HepG2 (cell line): Measurements from ENCODE around the gene SLC35B1. TPM values are rescaled to one million over a fixed set of nuclear protein-coding genes. Genes with fewer than 3 reads are reported as not detected.

Experiments
- ATM ChIP-seq: fragments of 450-650 bp; IDR thresholded peaks from 2 replicates; pipeline ENCODE4 v1.7.1; 2017; ENCODE audit warnings: mild to moderate bottlenecking, borderline replicate concordance
- CCAR2 ChIP-seq: fragments of 200-400 bp; formaldehyde crosslinking; optimal IDR thresholded peaks from 2 replicates; pipeline ENCODE3; 2018; ENCODE audit warnings: low read depth, mild to moderate bottlenecking, low read length, moderate library complexity
- CEBPB ChIP-seq: IDR thresholded peaks from 2 replicates; pipeline ENCODE4 v1.6.1; 2011; ENCODE audit warnings: low read depth, low read length, improper control_type of control experiment, borderline replicate concordance
- GATA4 ChIP-seq: sonication (generic); IDR thresholded peaks from 2 replicates; pipeline ENCODE4 v1.6.1; 2016; ENCODE audit warnings: antibody characterized with exemption, low read depth, borderline replicate concordance
- GTF2F1 ChIP-seq: fragments of 150-350 bp; IDR thresholded peaks from 2 replicates; pipeline ENCODE4 v1.6.1; 2014; ENCODE audit warnings: low read length
- MAZ ChIP-seq, 2 experiments: sonication (generic) in 1 of 2; formaldehyde crosslinking in 1 of 2; IDR thresholded peaks; 2 replicates each; pipeline versions ENCODE4 v1.5.0 to v1.6.1; 2012 to 2020; ENCODE audit warnings: low read depth in 2 of 2, mild to moderate bottlenecking in 2 of 2, borderline replicate concordance in 1 of 2, improper control_type of control experiment in 1 of 2, low read length in 1 of 2, missing genetic modification reagents in 1 of 2, moderate library complexity in 1 of 2
- MTA1 ChIP-seq: sonication (generic); formaldehyde crosslinking; IDR thresholded peaks from 2 replicates; pipeline ENCODE4 v1.4.0; 2020; ENCODE audit warnings: missing genetic modification reagents, mild to moderate bottlenecking, borderline replicate concordance
- RFX5 ChIP-seq: IDR thresholded peaks from 2 replicates; pipeline ENCODE4 v1.6.1; 2011; ENCODE audit warnings: low read depth, low read length, improper control_type of control experiment
- SMAD1 ChIP-seq: sonication (generic); formaldehyde crosslinking; IDR thresholded peaks from 2 replicates; pipeline ENCODE4 v1.4.0; 2020; ENCODE audit warnings: missing genetic modification reagents, low read depth, mild to moderate bottlenecking, borderline replicate concordance
- ZNF17 ChIP-seq: sonication (generic); formaldehyde crosslinking; IDR thresholded peaks from 2 replicates; pipeline ENCODE4 v1.5.0; 2020; ENCODE audit warnings: mild to moderate bottlenecking, missing genetic modification reagents
- ZNF256 ChIP-seq: sonication (generic); formaldehyde crosslinking; conservative IDR thresholded peaks from 2 replicates; pipeline ENCODE4 v1.4.0; 2020; ENCODE audit warnings: missing genetic modification reagents
- ZNF501 ChIP-seq: sonication (generic); formaldehyde crosslinking; IDR thresholded peaks from 2 replicates; pipeline ENCODE4 v1.5.1; 2020; ENCODE audit warnings: mild to moderate bottlenecking, moderate library complexity, missing genetic modification reagents
- ZNF615 ChIP-seq: sonication (generic); formaldehyde crosslinking; IDR thresholded peaks from 2 replicates; pipeline ENCODE4 v1.5.0; 2020; ENCODE audit warnings: mild to moderate bottlenecking, missing genetic modification reagents, borderline replicate concordance
- polyA plus RNA-seq, 8 experiments: library from polyadenylated mRNA; depleted of rRNA in 3 of 8; stranded (reverse) in 7 of 8; unstranded in 1 of 8; fragments of >200 nt; fragmentation: Illumina TruSeq in 4 of 8; extraction: Trizol in 4 of 8; gene quantifications; 2 replicates each; pipeline versions ENCODE4 v1.2.1 to v1.2.3, GENCODE V29; 2011 to 2016; ENCODE audit warnings: low read depth in 4 of 8, missing spikeins in 1 of 8, mixed read lengths in 1 of 8; ENCODE audit not compliant: insufficient read depth in 1 of 8
- total RNA-seq, 5 experiments: library from RNA; depleted of rRNA; stranded (reverse); fragments of >200 nt; fragmentation: Illumina TruSeq; extraction: Trizol; gene quantifications; 2 replicates each; pipeline ENCODE4 v1.2.3, GENCODE V29; 2016; ENCODE audit warnings: low read depth in 1 of 5
- TF ChIP-seq, protein P1 (sequence below): sonication (generic); formaldehyde crosslinking; IDR thresholded peaks from 2 replicates; pipeline ENCODE4 v1.4.0; 2020; ENCODE audit warnings: mild to moderate bottlenecking, missing genetic modification reagents
- TF ChIP-seq, protein P2 (sequence below): sonication (generic); formaldehyde crosslinking; IDR thresholded peaks from 2 replicates; pipeline ENCODE4 v1.8.0; 2022; ENCODE audit warnings: mild to moderate bottlenecking, missing genetic modification reagents, moderate library complexity
- TF ChIP-seq, protein P3 (sequence below): sonication (generic); formaldehyde crosslinking; IDR thresholded peaks from 2 replicates; pipeline ENCODE4 v1.5.1; 2020; ENCODE audit warnings: missing genetic modification reagents, mild to moderate bottlenecking, borderline replicate concordance
- TF ChIP-seq, protein P4 (sequence below): sonication (generic); formaldehyde crosslinking; IDR thresholded peaks from 2 replicates; pipeline ENCODE4 v1.5.0; 2020; ENCODE audit warnings: missing genetic modification reagents

SLC35B1 gene
- total and polyA plus RNA-seq, 2 of the 13 experiments (the other 11 are each of a cell fraction or from before 2014, with no cell fraction given) = 99.6 to 113 TPM

DNA sequence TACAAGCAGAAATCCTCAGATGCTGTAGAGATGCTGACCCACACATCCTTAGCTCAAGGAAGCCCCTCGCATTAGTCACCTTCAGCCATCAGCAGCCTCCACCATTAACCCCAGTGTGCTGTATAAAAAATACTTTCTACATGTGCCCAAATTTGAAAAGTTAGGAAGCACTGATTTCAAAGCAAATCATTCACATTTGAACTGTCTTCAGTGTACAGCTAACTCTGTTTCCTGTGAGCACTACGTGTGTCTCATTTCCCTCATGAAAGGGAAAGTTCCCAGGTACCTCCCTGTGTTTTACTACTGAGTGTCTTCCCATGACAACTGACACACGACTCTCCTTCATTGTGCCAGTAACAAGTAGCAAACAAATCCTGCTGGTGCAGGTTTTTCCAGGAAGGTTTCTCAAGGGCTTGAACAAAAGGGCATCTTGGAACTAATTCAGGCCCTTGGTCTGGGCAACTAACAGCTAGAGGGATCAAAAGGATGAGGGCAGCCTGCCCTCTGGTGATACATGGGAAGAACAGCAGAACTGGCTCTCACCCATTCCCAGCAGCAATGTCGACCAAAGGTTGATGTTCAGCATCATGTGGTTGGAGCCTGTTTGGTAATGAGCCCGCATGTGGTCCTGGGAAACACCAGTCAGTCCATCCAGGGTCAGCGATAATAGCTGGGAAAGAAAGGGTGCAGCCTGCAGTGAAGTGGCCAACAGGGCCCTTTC lies 4.0 kb downstream of the SLC35B1 start (continued):
- TF ChIP-seq, protein P1, sequence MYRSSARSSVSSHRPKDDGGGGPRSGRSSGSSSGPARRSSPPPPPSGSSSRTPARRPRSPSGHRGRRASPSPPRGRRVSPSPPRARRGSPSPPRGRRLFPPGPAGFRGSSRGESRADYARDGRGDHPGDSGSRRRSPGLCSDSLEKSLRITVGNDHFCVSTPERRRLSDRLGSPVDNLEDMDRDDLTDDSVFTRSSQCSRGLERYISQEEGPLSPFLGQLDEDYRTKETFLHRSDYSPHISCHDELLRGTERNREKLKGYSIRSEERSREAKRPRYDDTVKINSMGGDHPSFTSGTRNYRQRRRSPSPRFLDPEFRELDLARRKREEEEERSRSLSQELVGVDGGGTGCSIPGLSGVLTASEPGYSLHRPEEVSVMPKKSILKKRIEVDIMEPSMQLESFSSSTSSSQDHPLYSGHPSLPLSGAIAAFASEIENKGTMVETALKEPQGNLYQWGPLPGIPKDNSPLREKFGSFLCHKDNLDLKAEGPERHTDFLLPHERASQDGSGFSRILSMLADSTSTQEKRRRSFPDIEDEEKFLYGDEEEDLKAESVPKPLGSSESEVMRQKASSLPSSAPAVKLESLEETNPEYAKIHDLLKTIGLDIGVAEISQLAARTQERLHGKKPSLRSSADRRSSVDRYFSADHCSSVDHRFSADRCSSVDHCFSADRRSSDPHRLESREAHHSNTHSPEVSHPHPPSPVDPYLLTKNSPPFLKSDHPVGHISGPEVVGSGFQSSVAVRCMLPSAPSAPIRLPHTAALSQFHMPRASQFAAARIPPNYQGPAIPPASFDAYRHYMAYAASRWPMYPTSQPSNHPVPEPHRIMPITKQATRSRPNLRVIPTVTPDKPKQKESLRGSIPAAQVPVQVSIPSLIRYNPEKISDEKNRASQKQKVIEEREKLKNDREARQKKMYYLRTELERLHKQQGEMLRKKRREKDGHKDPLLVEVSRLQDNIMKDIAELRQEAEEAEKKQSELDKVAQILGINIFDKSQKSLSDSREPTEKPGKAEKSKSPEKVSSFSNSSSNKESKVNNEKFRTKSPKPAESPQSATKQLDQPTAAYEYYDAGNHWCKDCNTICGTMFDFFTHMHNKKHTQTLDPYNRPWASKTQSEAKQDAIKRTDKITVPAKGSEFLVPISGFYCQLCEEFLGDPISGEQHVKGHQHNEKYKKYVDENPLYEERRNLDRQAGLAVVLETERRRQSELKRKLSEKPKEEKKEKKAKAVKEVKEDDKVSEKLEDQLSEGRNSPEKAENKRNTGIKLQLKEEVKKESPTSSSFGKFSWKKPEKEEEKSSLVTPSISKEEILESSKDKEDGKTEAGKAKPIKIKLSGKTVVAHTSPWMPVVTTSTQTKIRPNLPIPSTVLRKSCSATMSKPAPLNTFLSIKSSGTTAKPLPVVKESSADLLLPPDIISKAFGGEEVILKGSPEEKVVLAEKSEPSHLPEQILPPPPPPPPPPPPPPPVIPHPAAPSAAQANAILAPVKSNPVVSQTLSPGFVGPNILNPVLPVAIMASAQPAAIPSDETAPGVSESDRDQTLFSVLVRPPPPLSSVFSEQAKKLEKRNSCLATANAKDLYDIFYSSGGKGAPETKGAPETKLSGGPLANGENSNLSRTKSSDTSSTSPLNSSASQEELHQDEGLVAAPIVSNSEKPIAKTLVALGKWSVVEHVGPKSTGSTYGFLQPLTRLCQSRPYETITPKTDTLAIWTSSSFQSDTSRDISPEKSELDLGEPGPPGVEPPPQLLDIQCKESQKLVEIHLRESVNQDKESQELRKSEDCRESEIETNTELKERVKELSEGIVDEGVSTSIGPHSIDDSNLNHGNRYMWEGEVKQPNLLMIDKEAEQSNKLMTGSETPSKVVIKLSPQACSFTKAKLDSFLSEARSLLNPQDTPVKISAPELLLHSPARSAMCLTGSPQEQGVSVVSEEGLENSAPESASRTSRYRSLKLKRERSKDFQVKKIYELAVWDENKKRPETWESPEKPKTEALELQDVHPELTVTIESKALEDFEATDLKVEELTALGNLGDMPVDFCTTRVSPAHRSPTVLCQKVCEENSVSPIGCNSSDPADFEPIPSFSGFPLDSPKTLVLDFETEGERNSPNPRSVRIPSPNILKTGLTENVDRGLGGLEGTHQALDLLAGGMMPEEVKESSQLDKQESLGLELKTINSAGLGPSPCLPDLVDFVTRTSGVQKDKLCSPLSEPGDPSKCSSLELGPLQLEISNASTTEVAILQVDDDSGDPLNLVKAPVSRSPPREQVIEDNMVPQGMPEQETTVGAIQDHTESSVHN (CRISPR knock-in tag) = 0 out of 2 replicates have a peak, but pooled peaks have one; percentile 49
- TF ChIP-seq ZNF501 (CRISPR knock-in tag) (peak; percentile 58; the same call in 1 of the 2 replicates), CEBPB (peak; percentile 49; the same call in 1 of the 2 replicates), MAZ (IDR thresholded peaks at IDR 0.05; ENCODE audit: borderline replicate concordance, low read depth, low read length) (no peak), MAZ (CRISPR knock-in tag; IDR thresholded peaks at IDR 0.05; ENCODE audit: low read depth) (no peak), RFX5 (no peak), ATM (no peak), CCAR2 (no peak), GATA4 (no peak), ZNF256 (CRISPR knock-in tag) (no peak), MTA1 (no peak), SMAD1 (CRISPR knock-in tag) (no peak), GTF2F1 (no peak), ZNF615 (CRISPR knock-in tag) (no peak), ZNF17 (no peak)
- TF ChIP-seq, protein P2, sequence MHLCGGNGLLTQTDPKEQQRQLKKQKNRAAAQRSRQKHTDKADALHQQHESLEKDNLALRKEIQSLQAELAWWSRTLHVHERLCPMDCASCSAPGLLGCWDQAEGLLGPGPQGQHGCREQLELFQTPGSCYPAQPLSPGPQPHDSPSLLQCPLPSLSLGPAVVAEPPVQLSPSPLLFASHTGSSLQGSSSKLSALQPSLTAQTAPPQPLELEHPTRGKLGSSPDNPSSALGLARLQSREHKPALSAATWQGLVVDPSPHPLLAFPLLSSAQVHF (CRISPR knock-in tag) = no peak
- TF ChIP-seq, protein P3, sequence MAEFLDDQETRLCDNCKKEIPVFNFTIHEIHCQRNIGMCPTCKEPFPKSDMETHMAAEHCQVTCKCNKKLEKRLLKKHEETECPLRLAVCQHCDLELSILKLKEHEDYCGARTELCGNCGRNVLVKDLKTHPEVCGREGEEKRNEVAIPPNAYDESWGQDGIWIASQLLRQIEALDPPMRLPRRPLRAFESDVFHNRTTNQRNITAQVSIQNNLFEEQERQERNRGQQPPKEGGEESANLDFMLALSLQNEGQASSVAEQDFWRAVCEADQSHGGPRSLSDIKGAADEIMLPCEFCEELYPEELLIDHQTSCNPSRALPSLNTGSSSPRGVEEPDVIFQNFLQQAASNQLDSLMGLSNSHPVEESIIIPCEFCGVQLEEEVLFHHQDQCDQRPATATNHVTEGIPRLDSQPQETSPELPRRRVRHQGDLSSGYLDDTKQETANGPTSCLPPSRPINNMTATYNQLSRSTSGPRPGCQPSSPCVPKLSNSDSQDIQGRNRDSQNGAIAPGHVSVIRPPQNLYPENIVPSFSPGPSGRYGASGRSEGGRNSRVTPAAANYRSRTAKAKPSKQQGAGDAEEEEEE (CRISPR knock-in tag) = peak; percentile 94; the same call in 1 of the 2 replicates
- TF ChIP-seq, protein P4, sequence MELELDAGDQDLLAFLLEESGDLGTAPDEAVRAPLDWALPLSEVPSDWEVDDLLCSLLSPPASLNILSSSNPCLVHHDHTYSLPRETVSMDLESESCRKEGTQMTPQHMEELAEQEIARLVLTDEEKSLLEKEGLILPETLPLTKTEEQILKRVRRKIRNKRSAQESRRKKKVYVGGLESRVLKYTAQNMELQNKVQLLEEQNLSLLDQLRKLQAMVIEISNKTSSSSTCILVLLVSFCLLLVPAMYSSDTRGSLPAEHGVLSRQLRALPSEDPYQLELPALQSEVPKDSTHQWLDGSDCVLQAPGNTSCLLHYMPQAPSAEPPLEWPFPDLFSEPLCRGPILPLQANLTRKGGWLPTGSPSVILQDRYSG (CRISPR knock-in tag) = no peak
